Small intestine (tissue), 7 donors: ENCODE data around the gene MRPS6. TPM values are rescaled to one million over a fixed set of nuclear protein-coding genes. Genes with fewer than 3 reads are reported as not detected.

Source experiments
- DNase-seq, 2 donors: peaks; one replicate each; pipeline versions ENCODE4 v3.0.0 to v3.0.0-alpha.2; 2013
- FAIRE-seq: peaks from 2 replicates; lab custom pipeline; 2012; peaks lifted over from hg19 to GRCh38; lab: Jason Lieb, UNC
- H3K27ac ChIP-seq, 3 donors: one replicate each; pipeline ENCODE4 v1.5.1; 2013; ENCODE audit warnings: low read length in 2 of 3, mild to moderate bottlenecking in 2 of 3, control low read depth in 1 of 3, inconsistent platforms in 1 of 3, low read depth in 1 of 3, moderate library complexity in 1 of 3
- H3K27me3 ChIP-seq, 3 donors: one replicate each; pipeline ENCODE4 v1.6.1; 2013; ENCODE audit warnings: low read length in 3 of 3, inconsistent platforms in 1 of 3; ENCODE audit not compliant: control insufficient read depth in 3 of 3, insufficient read depth in 3 of 3
- H3K36me3 ChIP-seq, 3 donors: one replicate each; pipeline ENCODE4 v1.6.1; 2013; ENCODE audit warnings: low read length in 3 of 3, inconsistent platforms in 1 of 3, low read depth in 1 of 3, mild to moderate bottlenecking in 1 of 3, moderate library complexity in 1 of 3; ENCODE audit not compliant: control insufficient read depth in 3 of 3, insufficient read depth in 2 of 3
- H3K4me1 ChIP-seq, 3 donors: one replicate each; pipeline ENCODE4 v1.6.1; 2013; ENCODE audit warnings: low read length in 2 of 3, inconsistent platforms in 1 of 3, low read depth in 1 of 3, mild to moderate bottlenecking in 1 of 3, moderate library complexity in 1 of 3; ENCODE audit not compliant: control insufficient read depth in 3 of 3, insufficient read depth in 2 of 3
- H3K4me3 ChIP-seq, 3 donors: one replicate each; pipeline ENCODE4 v1.5.1; 2013; ENCODE audit warnings: low read length in 3 of 3, control low read depth in 1 of 3, inconsistent platforms in 1 of 3, low read depth in 1 of 3, mild to moderate bottlenecking in 1 of 3, moderate library complexity in 1 of 3
- H3K9me3 ChIP-seq, 2 donors: one replicate each; pipeline ENCODE4 v1.6.1; 2013; ENCODE audit warnings: low read depth in 1 of 2, low read length in 1 of 2; ENCODE audit not compliant: control insufficient read depth in 2 of 2, insufficient read depth in 1 of 2
- WGBS, 3 donors: extraction: QIAGEN DNeasy Blood & Tissue Kit; methylation state at CpG; one replicate each; pipeline ENCODE4 v1.1.7; 2013; 5-methylcytosine and 5-hydroxymethylcytosine counted together
- polyA plus RNA-seq, 4 donors: library from polyadenylated mRNA; stranded (reverse) in 3 of 4; unstranded in 1 of 4; fragments of 200-250 nt in 3 of 4; fragments of 120-200 nt in 1 of 4; gene quantifications; one replicate each; pipeline versions ENCODE4 v1.2.1 to v1.2.3, GENCODE V29; 2013
- donor health status: healthy with polysubstance abuse.
- donor health status: control.
- donor health status: control.
- donor health status: Bipolar disorder and iron deficiency.
- donor health status: healthy.

The MRPS6 gene
- polyA plus RNA-seq, 4 donors, result 47.0 to 118 (median 58.8) TPM

- no peaks in the 10 kb centered on the region for H3K9me3 ChIP-seq
- H3K4me1 ChIP-seq, result peaks cover 2 to 10% (median 2%) of the 10 kb centered on the region in 3 donors
- DNase-seq, result no peak
- no peak for FAIRE-seq
- H3K27me3 ChIP-seq, result no peaks in the 10 kb centered on the region
- H3K27ac ChIP-seq, result no peak overlapping the region
- H3K36me3 ChIP-seq, result peaks cover 0 to 2% (median 0%) of the 10 kb centered on the region in 3 donors
- H3K4me3 ChIP-seq, result no peak overlapping the region
- WGBS, 3 donors, result 89 to 94% (median 92%) methylated on average over 3 of the region's 3 CpGs
Observed at GRCh38 chr21:34083357-34083756, 10.0 kb downstream of the MRPS6 start.

GRCh38 chr21:34085129-34085528, 11.8 kb downstream of the MRPS6 start:
- H3K27ac ChIP-seq, result no peak overlapping the region
- 82 to 94% (median 87%) methylated on average over 2 of the region's 2 CpGs for WGBS, 3 donors
- FAIRE-seq (no peak), DNase-seq (no peak)
- no peaks in the 10 kb centered on the region for H3K9me3 ChIP-seq
- H3K4me3 ChIP-seq, result no peak overlapping the region
- H3K27me3 ChIP-seq, result no peaks in the 10 kb centered on the region
- peaks cover 2 to 10% (median 3%) of the 10 kb centered on the region in 3 donors for H3K4me1 ChIP-seq
- H3K36me3 ChIP-seq, result peaks cover 0 to 5% (median 0%) of the 10 kb centered on the region in 3 donors

GRCh38 chr21:34086887-34087306, 13.5 kb downstream of the MRPS6 start:
- Histone ChIP-seq H3K9me3 (no peaks in the 10 kb centered on the region), H3K4me1 (peaks cover 2 to 4% (median 3%) of the 10 kb centered on the region in 3 donors), H3K36me3 (peaks cover 0 to 5% (median 0%) of the 10 kb centered on the region in 3 donors), H3K4me3 (no peak overlapping the region), H3K27ac (no peak overlapping the region), H3K27me3 (no peaks in the 10 kb centered on the region)
- DNase-seq, result no peak
- no peak for FAIRE-seq
- WGBS, 3 donors, result 65 to 87% (median 83%) methylated on average over 5 of the region's 5 CpGs

GRCh38 chr21:34088752-34089151, 15.4 kb downstream of the MRPS6 start:
- 92 to 94% (median 92%) methylated on average over 3 of the region's 3 CpGs for WGBS, 3 donors
- Histone ChIP-seq H3K27me3 (no peaks in the 10 kb centered on the region), H3K4me1 (peaks cover 2 to 9% (median 4%) of the 10 kb centered on the region in 3 donors)

GRCh38 chr21:34091032-34091431, 17.7 kb downstream of the MRPS6 start:
- no peaks in the 10 kb centered on the region for H3K9me3 ChIP-seq
- DNase-seq, result no peak
- 85 to 86% (median 86%) methylated on average over 3 to 4 of the region's 4 CpGs for WGBS, 3 donors
- H3K4me1 ChIP-seq, result peaks cover 2 to 9% (median 4%) of the 10 kb centered on the region in 3 donors
- no peak overlapping the region for H3K4me3 ChIP-seq
- H3K36me3 ChIP-seq, result peaks cover 2 to 17% (median 3%) of the 10 kb centered on the region in 3 donors
- FAIRE-seq, result no peak
- H3K27ac ChIP-seq, result no peak overlapping the region
- H3K27me3 ChIP-seq, result no peaks in the 10 kb centered on the region

More at GRCh38 chr21:34088752-34089151, 15.4 kb downstream of the MRPS6 start:
- no peak overlapping the region for H3K27ac ChIP-seq
- no peak for DNase-seq
- no peak for FAIRE-seq
- H3K4me3 ChIP-seq, result no peak overlapping the region
- H3K36me3 ChIP-seq, result peaks cover 0 to 8% (median 0%) of the 10 kb centered on the region in 3 donors
- H3K9me3 ChIP-seq, result no peaks in the 10 kb centered on the region

- Histone ChIP-seq H3K27me3 (no peaks in the 10 kb centered on the region), H3K36me3 (peaks cover 4 to 22% (median 5%) of the 10 kb centered on the region in 3 donors), H3K9me3 (no peaks in the 10 kb centered on the region), H3K4me1 (peaks cover 2 to 9% (median 4%) of the 10 kb centered on the region in 3 donors), H3K4me3 (no peak overlapping the region), H3K27ac (no peak overlapping the region)
- DNase-seq (no peak), FAIRE-seq (no peak)
- 93 to 94% (median 94%) methylated on average over 2 of the region's 2 CpGs for WGBS, 3 donors
Observed at GRCh38 chr21:34091607-34092006, 18.2 kb downstream of the MRPS6 start.

GRCh38 chr21:34092262-34092921, 19.0 kb downstream of the MRPS6 start:
- peak in 1 of 2 donors; percentile 27 for DNase-seq
- no peaks in the 10 kb centered on the region for H3K27me3 ChIP-seq
- peaks cover 0 to 9% (median 8%) of the 10 kb centered on the region in 3 donors for H3K4me1 ChIP-seq
- 45 to 64% (median 55%) methylated on average over 6 of the region's 6 CpGs for WGBS, 3 donors
- no peaks in the 10 kb centered on the region for H3K9me3 ChIP-seq
- H3K4me3 ChIP-seq, result no peak overlapping the region
- no peak overlapping the region for H3K27ac ChIP-seq
- peaks cover 4 to 23% (median 5%) of the 10 kb centered on the region in 3 donors for H3K36me3 ChIP-seq
- no peak for FAIRE-seq

GRCh38 chr21:34093083-34093482, 19.7 kb downstream of the MRPS6 start:
- peaks cover 0 to 9% (median 8%) of the 10 kb centered on the region in 3 donors for H3K4me1 ChIP-seq
- no peak overlapping the region for H3K27ac ChIP-seq
- no peaks in the 10 kb centered on the region for H3K27me3 ChIP-seq
- H3K36me3 ChIP-seq, result peaks cover 4 to 23% (median 5%) of the 10 kb centered on the region in 3 donors
- FAIRE-seq (no peak), DNase-seq (no peak)
- H3K4me3 ChIP-seq, result no peak overlapping the region
- H3K9me3 ChIP-seq, result no peaks in the 10 kb centered on the region
- WGBS, 3 donors, result 86 to 93% (median 91%) methylated on average over 3 of the region's 3 CpGs
